ENCODE measurements around the gene ARHGAP26. TPM values are rescaled to one million over a fixed set of nuclear protein-coding genes. Genes with fewer than 3 reads are reported as not detected.

Gene ARHGAP26
- polyA plus RNA-seq, 3 donors, result 26.5 to 56.8 (median 28.7) TPM

DNA sequence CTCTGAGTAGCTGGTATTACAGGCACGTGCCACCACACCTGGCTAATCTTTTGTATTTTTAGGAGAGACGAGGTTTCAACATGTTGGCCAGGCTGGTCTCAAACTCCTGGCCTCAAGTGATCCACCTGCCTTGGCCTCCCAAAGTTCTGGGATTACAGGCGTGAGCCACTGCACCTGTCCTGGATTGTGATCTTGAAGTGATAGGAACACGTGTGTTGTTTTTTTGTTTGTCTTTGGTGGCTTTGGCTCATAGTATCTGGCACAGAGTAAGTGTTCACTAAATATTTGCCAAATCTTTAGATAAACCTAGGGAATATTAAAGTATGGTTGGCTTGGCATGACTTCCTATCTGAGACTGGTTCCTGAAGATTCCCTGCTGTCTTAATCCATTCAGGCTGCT is 172.7 kb downstream of the ARHGAP26 start:
- H3K9me3 Mint-ChIP-seq, result no peaks in the 10 kb centered on the region
- Histone ChIP-seq H3K27me3 (ENCODE audit: control insufficient read depth in 2 of 2, insufficient read depth in 2 of 2, low read length in 2 of 2) (no peaks in the 10 kb centered on the region), H3K4me1 (ENCODE audit: control insufficient read depth in 1 of 2, insufficient read depth in 2 of 2, low read length in 2 of 2) (peaks cover 11 to 16% of the 10 kb centered on the region in 2 donors), H2AFZ (ENCODE audit: insufficient read depth, low read depth, low read length, poor library complexity, severe bottlenecking) (no peak overlapping the region), H4K20me1 (ENCODE audit: insufficient read depth, low read length) (peaks cover 95% of the 10 kb centered on the region), H3K9ac (ENCODE audit: insufficient read depth, low read length, poor library complexity, severe bottlenecking) (no peak overlapping the region), H3K36me3 (replicated peaks in 1 of 2; ENCODE audit: control insufficient read depth in 1 of 2, insufficient read depth in 2 of 2, low read length in 2 of 2) (peaks cover 6 to 48% of the 10 kb centered on the region in 2 donors), H3K4me3 (replicated peaks in 1 of 3; ENCODE audit: low read depth in 2 of 3, low read length in 3 of 3) (no peak overlapping the region), H3K27ac (ENCODE audit: low read depth in 1 of 2, low read length in 2 of 2) (no peak overlapping the region), H3K4me2 (replicated peaks; ENCODE audit: extremely low read depth, low read length, poor library complexity, severe bottlenecking) (no peak overlapping the region), H3K9me3 (replicated peaks in 1 of 2; ENCODE audit: control insufficient read depth in 1 of 2, insufficient read depth in 1 of 2, low read length in 2 of 2) (no peaks in the 10 kb centered on the region), H3K79me2 (ENCODE audit: insufficient read depth, low read length) (peaks cover 64% of the 10 kb centered on the region)
- 100% methylated on average over 2 of the region's 4 CpGs for WGBS (ENCODE audit: insufficient coverage)
- H3K4me3 Mint-ChIP-seq, result no peak overlapping the region
- H3K4me1 Mint-ChIP-seq, result peaks cover 26% of the 10 kb centered on the region
- no peak overlapping the region for H3K27ac Mint-ChIP-seq
- peaks cover 62 to 66% of the 10 kb centered on the region in 2 donors for H3K36me3 Mint-ChIP-seq
- TF ChIP-seq, protein P1, sequence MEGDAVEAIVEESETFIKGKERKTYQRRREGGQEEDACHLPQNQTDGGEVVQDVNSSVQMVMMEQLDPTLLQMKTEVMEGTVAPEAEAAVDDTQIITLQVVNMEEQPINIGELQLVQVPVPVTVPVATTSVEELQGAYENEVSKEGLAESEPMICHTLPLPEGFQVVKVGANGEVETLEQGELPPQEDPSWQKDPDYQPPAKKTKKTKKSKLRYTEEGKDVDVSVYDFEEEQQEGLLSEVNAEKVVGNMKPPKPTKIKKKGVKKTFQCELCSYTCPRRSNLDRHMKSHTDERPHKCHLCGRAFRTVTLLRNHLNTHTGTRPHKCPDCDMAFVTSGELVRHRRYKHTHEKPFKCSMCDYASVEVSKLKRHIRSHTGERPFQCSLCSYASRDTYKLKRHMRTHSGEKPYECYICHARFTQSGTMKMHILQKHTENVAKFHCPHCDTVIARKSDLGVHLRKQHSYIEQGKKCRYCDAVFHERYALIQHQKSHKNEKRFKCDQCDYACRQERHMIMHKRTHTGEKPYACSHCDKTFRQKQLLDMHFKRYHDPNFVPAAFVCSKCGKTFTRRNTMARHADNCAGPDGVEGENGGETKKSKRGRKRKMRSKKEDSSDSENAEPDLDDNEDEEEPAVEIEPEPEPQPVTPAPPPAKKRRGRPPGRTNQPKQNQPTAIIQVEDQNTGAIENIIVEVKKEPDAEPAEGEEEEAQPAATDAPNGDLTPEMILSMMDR (IDR thresholded peaks at IDR 0.05), result no peak
- intact Hi-C loops (cut with micrococcal nuclease), result no loop called here
- H3K27me3 Mint-ChIP-seq (ENCODE audit: low read depth in 3 of 3), result no peaks in the 10 kb centered on the region
- no peak for DNase-seq

- Histone ChIP-seq H3K27me3 (ENCODE audit: control insufficient read depth in 2 of 2, insufficient read depth in 2 of 2, low read length in 2 of 2) (no peaks in the 10 kb centered on the region), H3K4me1 (ENCODE audit: control insufficient read depth in 1 of 2, insufficient read depth in 2 of 2, low read length in 2 of 2) (peaks cover 4 to 8% of the 10 kb centered on the region in 2 donors), H3K4me2 (replicated peaks; ENCODE audit: extremely low read depth, low read length, poor library complexity, severe bottlenecking) (no peak overlapping the region), H2AFZ (ENCODE audit: insufficient read depth, low read depth, low read length, poor library complexity, severe bottlenecking) (no peak overlapping the region), H3K79me2 (ENCODE audit: insufficient read depth, low read length) (peaks cover 64% of the 10 kb centered on the region), H3K9me3 (replicated peaks in 1 of 2; ENCODE audit: control insufficient read depth in 1 of 2, insufficient read depth in 1 of 2, low read length in 2 of 2) (no peaks in the 10 kb centered on the region), H3K27ac (ENCODE audit: low read depth in 1 of 2, low read length in 2 of 2) (no peak overlapping the region), H3K36me3 (replicated peaks in 1 of 2; ENCODE audit: control insufficient read depth in 1 of 2, insufficient read depth in 2 of 2, low read length in 2 of 2) (peaks cover 9 to 50% of the 10 kb centered on the region in 2 donors), H3K4me3 (replicated peaks in 1 of 3; ENCODE audit: low read depth in 2 of 3, low read length in 3 of 3) (no peak overlapping the region), H4K20me1 (ENCODE audit: insufficient read depth, low read length) (peaks cover 95% of the 10 kb centered on the region), H3K9ac (ENCODE audit: insufficient read depth, low read length, poor library complexity, severe bottlenecking) (no peak overlapping the region)
- H3K27ac Mint-ChIP-seq, result no peak overlapping the region
- TF ChIP-seq, protein P1 (IDR thresholded peaks at IDR 0.05), result no peak
- DNase-seq, result no peak
- peaks cover 62 to 64% of the 10 kb centered on the region in 2 donors for H3K36me3 Mint-ChIP-seq
- no CpG with 5 or more reads among the region's 1 CpG for WGBS (ENCODE audit: insufficient coverage)
- H3K9me3 Mint-ChIP-seq, result no peaks in the 10 kb centered on the region
- H3K4me3 Mint-ChIP-seq, result no peak overlapping the region
- intact Hi-C loops (cut with micrococcal nuclease), result no loop called here
- peaks cover 18% of the 10 kb centered on the region for H3K4me1 Mint-ChIP-seq
- H3K27me3 Mint-ChIP-seq (ENCODE audit: low read depth in 3 of 3), result no peaks in the 10 kb centered on the region
Measured at GRCh38 chr5:142944140-142944539, 174.0 kb downstream of the ARHGAP26 start.
